SU-DHL-6 (cell line): Measurements from ENCODE around the gene CCDC40.

Experiments used
- EZH2phosphoT487 ChIP-seq: fragments of 200-600 bp; sonication (generic), shearing (Covaris generic); conservative IDR thresholded peaks from 2 replicates; pipeline ENCODE4 v1.6.1; 2018; ENCODE audit warnings: mild to moderate bottlenecking, antibody characterized with exemption, low read length, moderate library complexity, mixed read lengths
- TF ChIP-seq, protein P1 (sequence below): fragments of 200-600 bp; sonication (generic); IDR thresholded peaks from one replicate; pipeline ENCODE4 v1.5.1; 2017; ENCODE audit warnings: antibody characterized with exemption, mild to moderate bottlenecking, low read length, moderate library complexity; ENCODE audit not compliant: insufficient read depth, poor library complexity, severe bottlenecking

DNA sequence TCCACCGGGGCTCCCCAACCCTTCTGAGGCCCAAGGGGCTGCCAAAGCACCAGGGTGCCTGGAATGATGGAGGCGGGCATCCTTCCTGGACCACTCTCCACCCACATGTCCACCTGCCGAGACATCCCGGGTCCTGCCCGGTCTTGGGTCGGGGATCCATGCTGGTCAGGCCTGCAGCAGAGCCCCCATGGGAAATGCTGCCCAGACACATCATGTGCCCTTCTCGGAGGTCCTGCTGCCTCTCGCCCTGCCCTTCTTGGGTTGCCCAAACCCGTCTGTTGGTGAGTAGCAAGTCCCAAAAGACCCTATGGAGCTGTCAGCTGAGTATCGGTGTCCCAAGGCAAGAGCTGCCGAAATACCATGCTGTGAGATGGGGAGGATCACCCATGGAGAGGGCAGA is 50.2 kb downstream of the CCDC40 start:
- TF ChIP-seq, protein P1, sequence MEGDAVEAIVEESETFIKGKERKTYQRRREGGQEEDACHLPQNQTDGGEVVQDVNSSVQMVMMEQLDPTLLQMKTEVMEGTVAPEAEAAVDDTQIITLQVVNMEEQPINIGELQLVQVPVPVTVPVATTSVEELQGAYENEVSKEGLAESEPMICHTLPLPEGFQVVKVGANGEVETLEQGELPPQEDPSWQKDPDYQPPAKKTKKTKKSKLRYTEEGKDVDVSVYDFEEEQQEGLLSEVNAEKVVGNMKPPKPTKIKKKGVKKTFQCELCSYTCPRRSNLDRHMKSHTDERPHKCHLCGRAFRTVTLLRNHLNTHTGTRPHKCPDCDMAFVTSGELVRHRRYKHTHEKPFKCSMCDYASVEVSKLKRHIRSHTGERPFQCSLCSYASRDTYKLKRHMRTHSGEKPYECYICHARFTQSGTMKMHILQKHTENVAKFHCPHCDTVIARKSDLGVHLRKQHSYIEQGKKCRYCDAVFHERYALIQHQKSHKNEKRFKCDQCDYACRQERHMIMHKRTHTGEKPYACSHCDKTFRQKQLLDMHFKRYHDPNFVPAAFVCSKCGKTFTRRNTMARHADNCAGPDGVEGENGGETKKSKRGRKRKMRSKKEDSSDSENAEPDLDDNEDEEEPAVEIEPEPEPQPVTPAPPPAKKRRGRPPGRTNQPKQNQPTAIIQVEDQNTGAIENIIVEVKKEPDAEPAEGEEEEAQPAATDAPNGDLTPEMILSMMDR = no peak
- TF ChIP-seq EZH2phosphoT487 = no peak
